Ascending aorta (tissue), 2 donors: ENCODE measurements around the gene MRPL10. TPM values are rescaled to one million over a fixed set of nuclear protein-coding genes. Genes with fewer than 3 reads are reported as not detected.

Source experiments
- DNase-seq, 2 donors: peaks; one replicate each; pipeline ENCODE4 v3.0.0-alpha.2; 2019; ENCODE audit warnings: low spot score in 2 of 2
- H3K27ac ChIP-seq, 2 donors: fragments of 200-600 bp; sonication (generic); one replicate each; pipeline ENCODE4 v1.5.1; 2016 to 2017; ENCODE audit warnings: mild to moderate bottlenecking in 1 of 2
- H3K27me3 ChIP-seq: fragments of 200-600 bp; sonication (generic); one replicate; pipeline ENCODE4 v1.5.1; 2017
- H3K36me3 ChIP-seq, 2 donors: fragments of 200-600 bp; sonication (generic); one replicate each; pipeline ENCODE4 v1.5.1; 2016
- H3K4me1 ChIP-seq, 2 donors: fragments of 200-600 bp; sonication (generic); one replicate each; pipeline ENCODE4 v1.5.1; 2016 to 2017; ENCODE audit warnings: mild to moderate bottlenecking in 1 of 2
- H3K4me3 ChIP-seq, 2 donors: fragments of 200-600 bp; sonication (generic); one replicate each; pipeline ENCODE4 v1.5.1; 2016 to 2017; ENCODE audit warnings: mild to moderate bottlenecking in 1 of 2
- H3K9me3 ChIP-seq, 2 donors: fragments of 200-600 bp; sonication (generic); one replicate each; pipeline ENCODE4 v1.5.1; 2016
- intact Hi-C: fragments of 100-400 bp; cut with DNase I; formaldehyde crosslinking; loops from one replicate; pipeline ENCODE4 v1.15.1; 2023
- total RNA-seq: library from RNA; depleted of rRNA; stranded (reverse); fragments of >200 nt; gene quantifications from one replicate; pipeline ENCODE4 v1.1.0, GENCODE V29; 2016
- TF ChIP-seq, protein P1 (sequence below), 3 experiments: fragments of 200-600 bp in 2 of 3; fragments of 450-650 bp in 1 of 3; sonication (generic) in 2 of 3; IDR thresholded peaks; one replicate each; pipeline ENCODE4 v1.5.1; 2016 to 2019; ENCODE audit warnings: antibody characterized with exemption in 3 of 3, mild to moderate bottlenecking in 1 of 3, moderate library complexity in 1 of 3

MRPL10 gene
- total RNA-seq, 1 donor from 2014 or later, result 13.7 TPM

DNA sequence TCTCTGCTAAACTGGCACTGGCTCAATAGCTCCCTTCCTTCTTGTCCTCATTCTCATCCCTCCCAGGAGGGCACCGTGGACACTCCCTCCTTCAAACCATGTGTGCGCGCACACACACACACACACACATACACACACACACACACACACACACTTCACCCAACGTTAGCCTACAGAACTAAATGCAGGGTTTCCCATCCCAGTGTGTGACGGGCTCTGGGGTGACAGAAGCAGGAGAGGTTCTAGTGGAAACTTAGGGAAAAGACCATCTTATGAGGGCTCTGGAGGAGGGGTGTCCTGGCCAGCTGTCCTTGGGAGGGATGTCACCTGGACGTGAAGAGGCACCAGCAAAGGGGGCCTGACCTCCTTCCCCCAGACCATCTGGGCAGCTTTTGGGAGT lies 29.4 kb downstream of the MRPL10 start:
- TF ChIP-seq, protein P1, sequence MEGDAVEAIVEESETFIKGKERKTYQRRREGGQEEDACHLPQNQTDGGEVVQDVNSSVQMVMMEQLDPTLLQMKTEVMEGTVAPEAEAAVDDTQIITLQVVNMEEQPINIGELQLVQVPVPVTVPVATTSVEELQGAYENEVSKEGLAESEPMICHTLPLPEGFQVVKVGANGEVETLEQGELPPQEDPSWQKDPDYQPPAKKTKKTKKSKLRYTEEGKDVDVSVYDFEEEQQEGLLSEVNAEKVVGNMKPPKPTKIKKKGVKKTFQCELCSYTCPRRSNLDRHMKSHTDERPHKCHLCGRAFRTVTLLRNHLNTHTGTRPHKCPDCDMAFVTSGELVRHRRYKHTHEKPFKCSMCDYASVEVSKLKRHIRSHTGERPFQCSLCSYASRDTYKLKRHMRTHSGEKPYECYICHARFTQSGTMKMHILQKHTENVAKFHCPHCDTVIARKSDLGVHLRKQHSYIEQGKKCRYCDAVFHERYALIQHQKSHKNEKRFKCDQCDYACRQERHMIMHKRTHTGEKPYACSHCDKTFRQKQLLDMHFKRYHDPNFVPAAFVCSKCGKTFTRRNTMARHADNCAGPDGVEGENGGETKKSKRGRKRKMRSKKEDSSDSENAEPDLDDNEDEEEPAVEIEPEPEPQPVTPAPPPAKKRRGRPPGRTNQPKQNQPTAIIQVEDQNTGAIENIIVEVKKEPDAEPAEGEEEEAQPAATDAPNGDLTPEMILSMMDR (IDR thresholded peaks at IDR 0.05), result no peak
- Histone ChIP-seq H3K4me1 (no peaks in the 10 kb centered on the region), H3K36me3 (peaks cover 0 to 4% of the 10 kb centered on the region in 2 donors), H3K9me3 (no peaks in the 10 kb centered on the region), H3K27ac (no peak overlapping the region), H3K4me3 (no peak overlapping the region), H3K27me3 (no peaks in the 10 kb centered on the region)
- intact Hi-C loops, result no loop called here
- DNase-seq, result no peak

GRCh38 chr17:47801176-47801765 lies 30.1 kb downstream of the MRPL10 start:
- H3K27ac ChIP-seq, result no peak overlapping the region
- H3K4me1 ChIP-seq, result no peaks in the 10 kb centered on the region
- no peak overlapping the region for H3K4me3 ChIP-seq
- DNase-seq, result no peak
- TF ChIP-seq, protein P1 (IDR thresholded peaks at IDR 0.05), result no peak
- intact Hi-C loops, result no loop called here
- H3K36me3 ChIP-seq, result no peaks in the 10 kb centered on the region
- no peaks in the 10 kb centered on the region for H3K9me3 ChIP-seq
- no peaks in the 10 kb centered on the region for H3K27me3 ChIP-seq

DNA sequence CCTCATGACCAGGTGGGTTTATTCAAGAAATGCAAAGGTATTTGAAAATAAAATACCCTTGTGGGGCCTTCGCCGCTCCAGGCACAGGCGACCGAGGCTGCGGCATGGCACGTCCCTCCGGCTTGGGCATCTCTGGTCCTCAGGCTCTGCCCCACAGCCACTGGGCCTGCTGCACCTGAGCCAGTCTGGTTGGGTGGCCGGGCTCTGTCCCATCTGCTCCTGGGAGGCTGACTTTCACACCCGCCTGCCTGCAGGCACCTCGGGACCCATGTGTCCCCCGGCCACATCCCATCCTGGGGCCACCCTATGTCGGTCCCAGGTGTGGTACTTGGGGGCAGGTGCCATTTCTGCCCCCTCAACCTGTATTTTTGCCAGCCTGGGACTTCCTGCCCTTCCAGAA lies 30.7 kb downstream of the MRPL10 start:
- no peak for DNase-seq
- Histone ChIP-seq H3K27me3 (no peaks in the 10 kb centered on the region), H3K4me3 (no peak overlapping the region), H3K36me3 (no peaks in the 10 kb centered on the region), H3K27ac (no peak overlapping the region), H3K4me1 (no peaks in the 10 kb centered on the region), H3K9me3 (no peaks in the 10 kb centered on the region)
- intact Hi-C loops, result no loop called here
- TF ChIP-seq, protein P1 (IDR thresholded peaks at IDR 0.05), result no peak

- intact Hi-C loops, result no loop called here
- H3K9me3 ChIP-seq, result no peaks in the 10 kb centered on the region
- no peak for DNase-seq
- TF ChIP-seq, protein P1 (IDR thresholded peaks at IDR 0.05), result no peak
- H3K4me3 ChIP-seq, result no peak overlapping the region
- no peaks in the 10 kb centered on the region for H3K4me1 ChIP-seq
- no peaks in the 10 kb centered on the region for H3K27me3 ChIP-seq
- no peak overlapping the region for H3K27ac ChIP-seq
- H3K36me3 ChIP-seq, result no peaks in the 10 kb centered on the region
Observed at GRCh38 chr17:47797797-47798196, 33.5 kb downstream of the MRPL10 start.

- peaks cover 4% of the 10 kb centered on the region for H3K27me3 ChIP-seq
Observed at GRCh38 chr17:47792979-47793378, 38.4 kb downstream of the MRPL10 start.

More at GRCh38 chr17:47792979-47793378, 38.4 kb downstream of the MRPL10 start:
- TF ChIP-seq, protein P1 (IDR thresholded peaks at IDR 0.05), result no peak
- no peaks in the 10 kb centered on the region for H3K36me3 ChIP-seq
- DNase-seq, result no peak
- no peaks in the 10 kb centered on the region for H3K9me3 ChIP-seq
- intact Hi-C loops, result no loop called here
- H3K4me3 ChIP-seq, result no peak overlapping the region
- no peak overlapping the region for H3K27ac ChIP-seq
- peaks cover 4 to 6% of the 10 kb centered on the region in 2 donors for H3K4me1 ChIP-seq
